CD4-positive, alpha-beta T cell (primary cell): ENCODE results near the gene UHRF1. TPM values are rescaled to one million over a fixed set of nuclear protein-coding genes. Genes with fewer than 3 reads are reported as not detected.

ENCODE experiments used
- ATAC-seq: fragments of 200-7000 bp; cut with Tn5 transposase; one replicate; pipeline ENCODE4 v1.10.0; 2022; ENCODE audit warnings: mild to moderate bottlenecking; ENCODE audit not compliant: poor library complexity
- CTCF ChIA-PET: fragments of 350-600 bp; sonication (Branson Sonifier 250); formaldehyde crosslinking; loops from one replicate; lab custom pipeline; 2021; ENCODE audit warnings: antibody characterized with exemption, inconsistent platforms; lab: Charles Lee
- POLR2A ChIA-PET: fragments of 350-600 bp; sonication (Branson Sonifier 250); formaldehyde crosslinking; loops from one replicate; lab custom pipeline; 2021; ENCODE audit warnings: antibody characterized with exemption, inconsistent platforms; lab: Charles Lee
- DNase-seq, 14 experiments: peaks; one replicate each; pipeline ENCODE4 v3.0.0-alpha.2; 2013 to 2020; ENCODE audit warnings: mixed read lengths in 2 of 14
- H3K27ac ChIP-seq, 2 donors: one replicate each; pipeline versions ENCODE4 v1.5.1 to v1.7.0; 2013; ENCODE audit warnings: low read length in 2 of 2, low read depth in 1 of 2, mild to moderate bottlenecking in 1 of 2
- H3K27me3 ChIP-seq, 2 experiments: 1 replicate in 1 of 2; 2 replicates in 1 of 2; pipeline versions ENCODE4 v1.6.1 to v1.7.0; 2013; ENCODE audit warnings: low read length in 2 of 2, control low read depth in 1 of 2, mild to moderate bottlenecking in 1 of 2, moderate library complexity in 1 of 2; ENCODE audit not compliant: insufficient read depth in 2 of 2, control insufficient read depth in 1 of 2
- H3K36me3 ChIP-seq: one replicate; pipeline ENCODE4 v1.6.1; 2013; ENCODE audit warnings: low read length, control low read depth; ENCODE audit not compliant: insufficient read depth
- H3K4me1 ChIP-seq: one replicate; pipeline ENCODE4 v1.6.1; 2013; ENCODE audit warnings: low read length, control low read depth; ENCODE audit not compliant: insufficient read depth
- H3K4me3 ChIP-seq: one replicate; pipeline ENCODE4 v1.5.1; 2013; ENCODE audit warnings: mild to moderate bottlenecking, low read length, moderate library complexity
- H3K9me3 ChIP-seq, 2 experiments: 1 replicate in 1 of 2; 2 replicates in 1 of 2; pipeline versions ENCODE4 v1.6.1 to v1.7.0; 2013; ENCODE audit warnings: low read length in 2 of 2, mild to moderate bottlenecking in 2 of 2, control low read depth in 1 of 2, moderate library complexity in 1 of 2; ENCODE audit not compliant: control insufficient read depth in 1 of 2, insufficient read depth in 1 of 2
- H3K27ac Mint-ChIP-seq: one replicate; pipeline ENCODE4 v1.8.0; 2020; ENCODE audit warnings: mixed read lengths
- H3K27me3 Mint-ChIP-seq: one replicate; pipeline ENCODE4 v1.8.0; 2021; ENCODE audit warnings: mixed read lengths
- H3K36me3 Mint-ChIP-seq: one replicate; pipeline ENCODE4 v1.8.0; 2021; ENCODE audit warnings: low read depth, mixed read lengths
- H3K4me1 Mint-ChIP-seq: one replicate; pipeline ENCODE4 v1.8.0; 2021; ENCODE audit warnings: low read depth, mixed read lengths
- H3K4me3 Mint-ChIP-seq: one replicate; pipeline ENCODE4 v1.8.0; 2020; ENCODE audit warnings: mild to moderate bottlenecking, mixed read lengths
- H3K9me3 Mint-ChIP-seq: one replicate; pipeline ENCODE4 v1.8.0; 2020; ENCODE audit warnings: mixed read lengths
- intact Hi-C, 2 experiments: fragments of 100-400 bp; cut with DNase I in 1 of 2; cut with micrococcal nuclease in 1 of 2; formaldehyde crosslinking; loops; one replicate each; pipeline versions ENCODE4 v1.15.1 to v1.9.0; 2023 to 2025; cut with DNase I, micrococcal nuclease
- total RNA-seq, 174 experiments: library from RNA in 2 of 174; stranded (reverse) in 2 of 174; gene quantifications; one replicate each; pipeline ENCODE4 v1.2.3 and lab custom pipeline; 2021 to 2026
- TF ChIP-seq, protein P1 (sequence below): fragments of 200-600 bp; IDR thresholded peaks from one replicate; pipeline ENCODE4 v1.8.0; 2022; ENCODE audit warnings: antibody characterized with exemption, mild to moderate bottlenecking

The UHRF1 gene
- total RNA-seq, 2 experiments from 2014 or later = 0.16 to 0.20 TPM

DNA sequence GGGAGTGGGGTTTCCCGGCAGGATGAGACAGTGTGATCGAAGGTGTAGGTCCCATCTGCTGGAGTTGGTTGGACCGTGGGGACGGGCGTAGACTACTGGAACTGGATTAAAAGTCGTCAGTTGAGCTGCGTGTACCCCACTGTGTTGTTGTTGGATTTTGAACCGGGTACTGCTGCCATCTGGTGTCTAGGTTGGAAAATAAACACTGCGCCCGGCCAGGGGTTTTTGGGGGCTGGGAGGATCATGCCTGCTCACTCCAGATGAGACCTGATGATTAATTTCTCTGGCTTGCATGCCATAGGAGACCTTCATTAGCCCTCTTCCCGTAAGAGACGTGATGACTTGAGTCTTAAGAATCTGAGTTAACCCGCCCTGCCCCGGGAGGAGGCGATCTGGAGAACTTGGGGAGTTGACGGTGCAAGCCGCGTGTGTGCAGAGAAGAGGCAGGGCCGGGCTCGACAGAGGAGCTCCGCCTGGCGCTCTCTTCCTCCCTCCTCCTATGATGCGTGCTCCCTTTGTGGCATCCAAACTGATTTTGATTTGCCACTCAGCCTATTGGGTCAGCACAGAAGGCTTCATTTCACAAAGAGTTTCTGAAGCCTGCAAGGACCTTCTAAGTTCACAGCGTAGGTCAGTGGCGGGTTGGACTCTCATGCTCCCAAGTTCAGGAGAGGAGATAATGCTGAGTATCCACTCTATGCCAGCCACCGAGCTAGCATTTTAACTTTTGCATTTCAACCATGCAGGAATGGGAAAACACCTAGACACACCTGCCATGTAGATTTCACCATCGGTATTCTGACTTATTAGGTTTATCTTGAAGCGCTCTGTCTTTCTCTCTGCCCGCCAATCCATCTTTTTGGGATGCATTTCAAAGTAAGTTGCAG, 2.7 kb downstream of the UHRF1 start:
- ChIA-PET CTCF (interaction anchor here (1.0 to 6.9 kb wide), 13 partner anchors 8 to 121 kb away, joined by 3 to 60 read pairs (median 8); partner anchors contain the start of genes FEM1A, KDM4B and PLIN3), POLR2A (interaction anchor here (0.6 to 8.5 kb wide), 8 partner anchors 33 to 121 kb away, joined by 3 to 131 read pairs (median 8); partner anchors contain the start of genes FEM1A, KDM4B and PLIN3)
- H3K4me1 ChIP-seq = peaks cover 78% of the 10 kb centered on the region
- no peaks in the 10 kb centered on the region for H3K27me3 ChIP-seq
- intact Hi-C loops = loop anchor here (1.0 to 10.0 kb wide), 8 partner anchors 40 to 711 kb away; partner anchors contain the start of genes CHAF1A (in 1 of the 2), DPP9 (in 1 of the 2), KDM4B (in 1 of the 2) and SAFB (in 1 of the 2)
- peak overlapping the region; percentile 84 for H3K27ac Mint-ChIP-seq
- peak overlapping the region; percentile 98 for H3K4me3 Mint-ChIP-seq
- peak overlapping the region in 1 of 2 donors; percentile 0 for H3K27ac ChIP-seq
- H3K27me3 Mint-ChIP-seq = no peaks in the 10 kb centered on the region
- TF ChIP-seq, protein P1, sequence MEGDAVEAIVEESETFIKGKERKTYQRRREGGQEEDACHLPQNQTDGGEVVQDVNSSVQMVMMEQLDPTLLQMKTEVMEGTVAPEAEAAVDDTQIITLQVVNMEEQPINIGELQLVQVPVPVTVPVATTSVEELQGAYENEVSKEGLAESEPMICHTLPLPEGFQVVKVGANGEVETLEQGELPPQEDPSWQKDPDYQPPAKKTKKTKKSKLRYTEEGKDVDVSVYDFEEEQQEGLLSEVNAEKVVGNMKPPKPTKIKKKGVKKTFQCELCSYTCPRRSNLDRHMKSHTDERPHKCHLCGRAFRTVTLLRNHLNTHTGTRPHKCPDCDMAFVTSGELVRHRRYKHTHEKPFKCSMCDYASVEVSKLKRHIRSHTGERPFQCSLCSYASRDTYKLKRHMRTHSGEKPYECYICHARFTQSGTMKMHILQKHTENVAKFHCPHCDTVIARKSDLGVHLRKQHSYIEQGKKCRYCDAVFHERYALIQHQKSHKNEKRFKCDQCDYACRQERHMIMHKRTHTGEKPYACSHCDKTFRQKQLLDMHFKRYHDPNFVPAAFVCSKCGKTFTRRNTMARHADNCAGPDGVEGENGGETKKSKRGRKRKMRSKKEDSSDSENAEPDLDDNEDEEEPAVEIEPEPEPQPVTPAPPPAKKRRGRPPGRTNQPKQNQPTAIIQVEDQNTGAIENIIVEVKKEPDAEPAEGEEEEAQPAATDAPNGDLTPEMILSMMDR = peak; percentile 67
- peaks cover 33% of the 10 kb centered on the region for H3K36me3 Mint-ChIP-seq
- H3K36me3 ChIP-seq = peaks cover 7% of the 10 kb centered on the region
- ATAC-seq (peak; percentile 43), DNase-seq (peak; percentile 51 to 85 (median 63))
- peak overlapping the region; percentile 51 for H3K4me3 ChIP-seq
- no peaks in the 10 kb centered on the region for H3K9me3 Mint-ChIP-seq
- H3K9me3 ChIP-seq = no peaks in the 10 kb centered on the region
- peaks cover 59% of the 10 kb centered on the region for H3K4me1 Mint-ChIP-seq

DNA sequence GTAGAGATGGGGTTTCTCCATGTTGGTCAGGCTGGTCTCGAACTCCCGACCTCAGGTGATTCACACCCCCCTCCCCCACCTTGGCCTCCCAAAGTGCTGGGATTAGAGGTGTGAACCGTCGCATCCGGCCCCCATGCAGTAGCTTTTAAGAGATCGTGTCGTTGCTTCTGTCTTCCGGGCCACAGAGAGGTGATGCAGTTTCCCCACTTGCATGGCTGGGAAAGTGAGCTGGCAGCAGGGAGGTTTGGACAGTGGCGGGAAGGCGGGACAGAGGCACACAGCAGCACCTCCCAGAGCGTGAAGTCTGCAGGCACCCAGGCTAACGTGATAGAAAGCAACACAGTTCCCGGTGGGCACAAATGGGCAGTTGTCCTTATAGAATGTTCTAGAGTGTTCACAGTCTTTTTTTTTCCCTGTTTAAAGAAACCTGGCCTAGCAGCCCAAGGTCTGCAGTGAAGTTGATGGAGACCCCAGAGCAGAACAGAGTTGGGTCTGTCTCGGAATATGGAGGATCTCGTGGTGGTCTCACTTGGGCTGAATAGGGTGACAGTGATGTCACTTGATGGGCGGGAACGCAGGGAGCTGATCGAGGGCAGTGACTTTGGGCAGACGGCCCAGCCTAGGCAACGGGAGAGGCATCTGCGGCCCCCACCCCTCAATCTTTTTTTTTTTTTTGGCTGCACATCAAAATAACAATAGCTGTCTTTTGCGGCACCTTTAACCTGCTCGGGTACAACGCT, 4.9 kb downstream of the UHRF1 start:
- DNase-seq (peak in 8 of 14 experiments; percentile 17 to 73 (median 31)), ATAC-seq (no peak)
- TF ChIP-seq, protein P1 = no peak
- H3K9me3 ChIP-seq = no peaks in the 10 kb centered on the region
- Mint-ChIP-seq H3K36me3 (peaks cover 30% of the 10 kb centered on the region), H3K27me3 (no peaks in the 10 kb centered on the region), H3K4me3 (peak overlapping the region; percentile 98), H3K9me3 (no peaks in the 10 kb centered on the region), H3K4me1 (peaks cover 50% of the 10 kb centered on the region), H3K27ac (peak overlapping the region; percentile 96)
- H3K27ac ChIP-seq = peak overlapping the region; percentile 15 to 90
- intact Hi-C loops = loop anchor here in 1 of 2 experiments (5.0 to 10.0 kb wide), 3 partner anchors 118 to 512 kb away; partner anchors contain the start of genes CHAF1A, DPP9 and SH3GL1
- H3K4me1 ChIP-seq = peaks cover 71% of the 10 kb centered on the region
- peak overlapping the region; percentile 82 for H3K4me3 ChIP-seq
- ChIA-PET CTCF (interaction anchor here (1.7 to 6.9 kb wide), 3 partner anchors 42 to 117 kb away, joined by 3 to 60 read pairs (median 9); no protein-coding TSS in a partner anchor), POLR2A (interaction anchor here (2.1 to 8.5 kb wide), 2 partner anchors 47 to 55 kb away, joined by 11 to 131 read pairs; partner anchors contain the start of genes KDM4B and PLIN3)
- H3K27me3 ChIP-seq = no peaks in the 10 kb centered on the region
- peaks cover 7% of the 10 kb centered on the region for H3K36me3 ChIP-seq
